ENCODE data around the gene BLMH.

Gene BLMH, protein sequence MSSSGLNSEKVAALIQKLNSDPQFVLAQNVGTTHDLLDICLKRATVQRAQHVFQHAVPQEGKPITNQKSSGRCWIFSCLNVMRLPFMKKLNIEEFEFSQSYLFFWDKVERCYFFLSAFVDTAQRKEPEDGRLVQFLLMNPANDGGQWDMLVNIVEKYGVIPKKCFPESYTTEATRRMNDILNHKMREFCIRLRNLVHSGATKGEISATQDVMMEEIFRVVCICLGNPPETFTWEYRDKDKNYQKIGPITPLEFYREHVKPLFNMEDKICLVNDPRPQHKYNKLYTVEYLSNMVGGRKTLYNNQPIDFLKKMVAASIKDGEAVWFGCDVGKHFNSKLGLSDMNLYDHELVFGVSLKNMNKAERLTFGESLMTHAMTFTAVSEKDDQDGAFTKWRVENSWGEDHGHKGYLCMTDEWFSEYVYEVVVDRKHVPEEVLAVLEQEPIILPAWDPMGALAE

DNA sequence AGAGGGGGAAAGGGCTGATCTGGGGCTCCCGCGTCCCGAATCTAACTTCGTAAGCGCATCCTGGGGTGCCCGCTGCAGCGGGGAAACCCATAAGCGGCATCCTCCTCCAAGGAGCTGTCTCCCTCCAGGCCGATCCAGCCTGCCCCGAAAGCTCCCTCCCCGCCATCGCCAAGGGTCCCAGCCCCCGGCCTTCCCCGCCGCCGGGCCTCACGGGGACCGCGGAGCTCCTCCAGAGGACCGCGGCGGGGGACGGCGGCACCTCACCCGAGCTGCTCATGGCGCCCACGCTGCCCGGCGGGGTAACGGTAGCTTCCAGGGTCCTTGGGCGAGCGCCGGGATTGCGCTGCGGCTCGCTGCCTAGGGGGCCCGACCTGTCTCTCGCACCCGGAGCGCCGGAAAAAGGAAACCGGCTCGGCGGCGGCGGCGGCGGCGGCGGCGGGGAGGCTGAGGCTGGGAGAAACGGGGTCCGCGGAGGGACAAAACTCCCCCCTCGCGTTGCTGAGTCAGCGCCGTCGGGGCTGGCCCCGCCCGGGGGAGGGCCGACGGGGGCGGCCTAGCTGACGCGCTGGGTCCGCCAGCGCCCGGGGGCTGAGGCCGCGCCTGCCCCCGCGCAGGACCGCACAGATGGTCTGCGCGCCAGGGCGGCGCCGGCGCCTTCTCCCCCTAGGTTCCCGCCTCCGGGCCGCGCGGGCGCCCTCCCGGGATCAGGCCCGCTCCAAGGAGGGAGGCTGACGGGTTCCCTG, at the start of gene BLMH:
BLMH (minus strand) TSS at position 402 of the 743 bp plus-strand sequence; CDS start at position 277, 125 bp downstream.
- DNase-seq (ENCODE audit: low read depth): peak; percentile 83

DNA sequence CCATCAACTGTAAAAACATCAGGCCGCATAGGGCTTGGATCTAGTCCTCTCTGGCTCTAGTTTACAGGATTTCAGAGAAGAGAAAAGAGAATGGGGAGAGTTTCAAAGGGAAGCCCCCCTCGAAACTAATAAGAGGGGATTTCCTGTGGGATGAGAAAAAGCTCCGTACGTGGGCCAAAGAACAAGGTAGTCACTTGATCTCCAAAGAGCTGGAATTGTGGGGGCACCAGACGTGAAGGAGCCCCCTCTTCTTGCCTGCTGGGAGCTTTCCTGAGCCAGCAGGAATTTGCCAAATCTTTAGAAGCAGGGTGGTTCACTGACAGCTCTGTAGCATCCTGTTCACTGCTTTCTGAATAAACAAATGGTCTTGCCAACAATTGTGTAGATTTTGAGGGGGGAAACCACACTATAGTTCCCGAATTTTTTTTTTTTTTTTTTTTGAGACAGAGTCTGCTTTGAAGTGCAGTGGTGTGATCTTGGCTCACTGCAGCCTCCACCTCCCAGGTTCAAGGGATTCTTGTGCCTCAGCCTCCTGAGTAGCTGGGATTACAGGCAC, 49.1 kb upstream of the BLMH start:
- no peak for DNase-seq (ENCODE audit: low read depth)

GRCh38 chr17:30339086-30339485, 47.3 kb upstream of the BLMH start:
- no peak for DNase-seq (ENCODE audit: low read depth)

DNA sequence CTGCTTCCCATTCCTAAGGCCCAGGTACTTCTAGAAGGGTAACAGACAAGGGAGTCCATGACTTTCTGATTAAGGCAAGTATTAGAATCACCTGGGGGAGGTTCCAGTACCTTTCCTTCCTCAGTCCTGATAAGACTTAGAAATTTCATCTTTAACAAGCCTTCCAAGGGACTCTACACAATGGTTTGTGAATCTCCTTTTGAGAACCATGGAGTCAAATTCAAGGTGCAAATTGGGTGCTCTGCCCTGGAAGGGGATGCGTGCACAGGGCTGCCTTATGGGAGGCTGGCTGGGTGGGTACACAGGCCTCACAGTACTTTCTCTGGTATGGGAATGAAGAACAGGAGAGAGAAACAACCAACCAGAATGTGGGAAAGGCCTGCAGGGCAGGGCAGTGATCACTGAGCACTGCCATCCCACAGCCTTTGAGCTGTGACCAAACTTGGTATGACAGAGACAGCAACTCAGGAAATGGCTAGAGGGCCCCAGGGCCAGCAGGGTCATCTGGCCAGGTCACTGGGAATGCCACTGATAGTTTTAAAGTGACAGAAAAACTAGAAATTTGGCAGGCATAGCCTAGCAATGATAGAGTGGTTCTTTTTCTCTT, 45.8 kb upstream of the BLMH start:
- no peak for DNase-seq (ENCODE audit: low read depth)

DNA sequence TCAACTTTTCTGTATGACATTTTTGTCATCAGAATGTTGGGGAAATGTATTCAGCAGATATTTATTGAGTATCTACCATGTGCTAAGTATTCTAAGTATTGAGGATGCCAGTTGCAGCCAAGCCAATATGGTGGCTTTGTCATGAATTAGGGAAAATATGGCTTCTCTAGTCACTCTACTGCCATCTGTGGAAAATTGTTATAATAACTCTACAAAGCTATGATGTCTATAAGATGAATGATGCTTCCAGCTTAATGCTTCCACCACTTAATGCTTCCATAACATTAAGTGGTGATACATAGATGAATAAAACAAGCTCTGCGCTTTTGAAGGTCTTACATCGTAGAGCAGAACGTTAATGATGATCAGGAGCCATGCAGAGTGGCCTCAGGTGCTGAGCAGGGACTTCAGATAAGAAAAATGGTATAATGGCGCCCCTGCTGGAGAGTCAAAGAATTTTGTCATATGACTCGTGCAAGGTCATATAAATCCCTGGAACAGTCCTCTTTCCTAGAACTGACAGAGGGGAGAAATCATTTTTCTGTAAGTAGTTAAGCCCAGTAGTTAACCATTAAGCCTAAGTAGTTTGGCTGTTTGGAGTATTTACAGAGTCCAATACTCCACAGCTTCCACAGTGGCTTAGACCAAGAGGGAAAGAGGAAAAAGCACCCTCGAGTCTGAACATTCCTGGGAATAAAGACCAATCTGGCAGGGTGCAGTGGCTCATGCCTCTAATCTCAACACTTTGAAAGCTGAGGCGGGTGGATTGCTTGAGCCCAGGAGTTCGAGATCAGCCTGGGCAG, 44.8 kb upstream of the BLMH start:
- peak; percentile 22 for DNase-seq (ENCODE audit: low read depth)

DNA sequence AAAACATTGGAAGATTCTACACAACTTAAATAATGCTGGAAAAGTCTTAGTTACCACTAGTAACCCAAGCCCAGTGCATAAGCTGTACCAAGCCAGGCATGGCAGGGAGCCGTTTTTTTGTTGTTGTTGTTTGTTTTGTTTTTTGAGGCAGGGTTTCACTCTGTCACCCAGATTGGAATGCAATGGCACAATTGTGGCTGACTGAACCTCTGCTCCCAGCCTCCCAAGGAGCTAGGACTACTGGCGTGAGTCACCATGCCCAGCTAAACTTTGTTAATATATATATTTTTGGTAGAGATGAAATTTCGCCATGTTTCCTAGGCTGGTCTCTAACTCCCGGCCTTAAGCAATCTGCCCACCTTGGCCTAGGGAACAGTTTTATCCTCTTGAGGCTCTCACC, 42.7 kb upstream of the BLMH start:
- peak; percentile 24 for DNase-seq (ENCODE audit: low read depth)

GRCh38 chr17:30333503-30334360, 42.0 kb upstream of the BLMH start, which contains the start of gene TMIGD1:
TMIGD1 (minus strand) TSS chr17:30334057; CDS start chr17:30332133, 1,924 bp downstream.
- no peak for DNase-seq (ENCODE audit: low read depth)

GRCh38 chr17:30332057-30332542, 40.4 kb upstream of the BLMH start:
- peak; percentile 41 for DNase-seq (ENCODE audit: low read depth)

DNA sequence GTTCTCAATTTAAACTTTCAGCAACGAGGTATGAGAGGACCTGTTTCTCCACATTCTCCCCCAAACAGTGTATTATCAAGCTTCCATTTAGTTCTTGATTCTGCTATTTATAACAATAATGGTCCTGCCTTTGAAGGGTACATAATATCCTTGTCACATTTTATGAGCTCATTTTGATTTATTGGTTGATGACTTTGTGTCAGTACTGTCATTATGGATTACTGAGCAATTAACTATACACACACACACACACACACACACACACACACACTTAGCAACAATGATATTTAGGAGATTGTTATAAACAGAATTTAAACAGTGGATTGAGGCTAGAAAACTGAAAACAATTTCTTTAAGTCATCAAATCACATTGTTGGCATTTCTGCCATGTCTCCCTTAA, 35.1 kb upstream of the BLMH start:
- no peak for DNase-seq (ENCODE audit: low read depth)

- no peak for DNase-seq (ENCODE audit: low read depth)
Measured at GRCh38 chr17:30324723-30325122, 33.0 kb upstream of the BLMH start.

- peak; percentile 10 for DNase-seq (ENCODE audit: low read depth)
Measured at GRCh38 chr17:30323895-30324319, 32.2 kb upstream of the BLMH start.

DNA sequence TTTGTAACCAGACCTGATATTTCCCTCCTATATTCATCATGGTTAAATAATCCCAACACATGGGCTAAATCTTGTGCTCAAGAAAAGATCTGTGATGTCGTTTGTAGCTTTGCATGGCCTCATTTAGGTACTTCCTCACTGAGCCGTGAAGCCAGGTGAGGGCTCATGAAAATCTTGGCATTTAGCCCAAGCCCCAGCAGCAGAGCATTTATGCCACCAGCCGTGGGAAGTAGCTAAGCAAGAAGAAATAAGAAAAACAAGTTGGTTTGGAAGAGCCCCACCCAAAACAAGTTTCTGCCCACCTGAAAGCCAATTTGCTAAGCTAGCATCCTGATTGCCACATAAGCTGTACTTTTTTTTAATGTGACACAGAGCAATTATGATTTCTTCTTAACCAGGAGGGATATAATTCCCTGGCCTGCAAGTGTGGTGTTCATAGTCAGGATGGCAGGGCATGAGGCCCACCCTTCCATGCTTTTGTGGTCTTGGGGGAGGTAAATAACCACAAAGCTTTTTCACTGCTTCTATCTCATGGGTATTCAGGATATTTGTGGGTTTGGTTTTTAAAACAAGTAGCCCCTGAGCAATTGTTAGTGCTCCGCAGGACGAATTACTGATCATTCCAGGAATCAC, 31.6 kb upstream of the BLMH start:
- no peak for DNase-seq (ENCODE audit: low read depth)

GRCh38 chr17:30321314-30321713, 29.6 kb upstream of the BLMH start:
- DNase-seq (ENCODE audit: low read depth): no peak

DNA sequence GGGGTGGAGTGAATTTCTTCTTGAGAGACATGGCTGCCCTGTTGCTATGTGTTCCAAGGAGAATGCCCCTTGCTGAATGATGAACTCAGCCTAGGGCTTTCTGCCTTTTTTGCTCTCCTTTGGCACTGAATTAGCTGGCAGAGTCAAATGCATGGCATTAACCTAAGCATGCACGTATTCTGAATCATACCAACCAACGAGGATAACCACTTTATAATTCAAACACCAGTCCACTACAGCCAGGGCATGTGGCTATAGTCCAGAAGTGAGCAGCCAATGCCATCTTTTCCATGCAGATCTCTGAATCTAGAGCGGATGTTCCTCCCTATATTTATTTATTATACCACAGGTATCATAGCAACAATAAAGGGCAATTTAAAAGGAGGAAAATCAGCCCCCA, 26.4 kb upstream of the BLMH start:
- peak; percentile 21 for DNase-seq (ENCODE audit: low read depth)

DNA sequence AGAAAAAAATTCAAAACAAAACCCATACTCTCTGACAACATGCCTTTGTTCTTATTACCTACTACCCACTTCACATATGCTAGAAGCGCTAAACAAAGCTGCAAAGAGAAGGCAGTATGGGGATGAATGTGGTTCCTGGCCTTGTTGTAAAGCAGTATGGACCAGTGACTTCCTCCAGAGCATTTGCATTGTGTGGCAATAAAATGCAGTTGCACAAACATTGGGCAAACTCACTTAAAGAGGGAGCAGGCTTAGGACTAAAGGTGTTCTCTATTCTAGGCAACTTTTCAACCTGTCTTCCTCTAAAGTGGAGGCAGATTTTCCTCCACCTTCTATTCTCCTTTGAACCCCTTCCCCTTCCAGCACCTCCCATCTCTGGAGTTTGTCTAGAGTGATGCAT, 25.0 kb upstream of the BLMH start:
- no peak for DNase-seq (ENCODE audit: low read depth)

DNA sequence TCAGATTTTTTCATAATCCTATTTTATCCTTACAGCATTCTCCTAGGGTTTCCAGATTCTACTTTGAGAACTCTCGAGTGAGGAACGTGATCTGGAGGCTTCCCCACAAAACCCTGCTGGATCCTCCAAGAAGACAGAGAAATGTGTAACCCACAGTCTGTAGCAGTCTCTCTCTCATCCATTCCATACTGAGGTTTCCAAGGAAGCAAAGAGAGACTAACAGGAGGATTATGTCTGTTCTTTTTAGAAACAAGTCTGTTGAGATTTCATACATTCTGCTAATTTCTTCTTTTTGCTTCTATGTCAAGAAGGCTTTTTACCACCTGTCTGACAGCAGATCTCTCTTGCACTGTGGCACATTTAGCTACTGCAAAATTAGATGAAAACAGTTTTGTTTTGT, 23.4 kb upstream of the BLMH start:
- no peak for DNase-seq (ENCODE audit: low read depth)

GRCh38 chr17:30314474-30314873, 22.7 kb upstream of the BLMH start:
- DNase-seq (ENCODE audit: low read depth): no peak

- DNase-seq (ENCODE audit: low read depth): no peak
Measured at GRCh38 chr17:30312226-30312625, 20.5 kb upstream of the BLMH start.

DNA sequence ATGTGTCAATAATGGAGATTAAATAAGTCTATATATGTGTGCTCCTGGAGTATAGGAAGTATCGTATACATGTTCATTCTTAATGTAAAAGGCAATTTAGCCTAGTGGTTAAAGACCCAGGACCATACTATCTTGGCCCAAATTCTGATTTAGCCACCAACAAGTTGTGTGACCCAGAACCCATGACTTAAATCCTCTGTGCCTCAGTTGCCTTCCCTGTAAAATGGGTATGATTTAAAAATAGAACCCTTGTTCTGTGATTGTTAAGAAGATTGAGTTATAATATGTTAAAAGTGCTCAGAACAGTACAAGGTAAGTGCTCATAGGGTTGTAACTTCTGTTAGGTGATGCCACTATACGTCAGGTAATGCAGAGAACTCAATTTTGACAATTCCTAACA, 18.8 kb upstream of the BLMH start:
- no peak for DNase-seq (ENCODE audit: low read depth)

GRCh38 chr17:30309591-30309990, 17.8 kb upstream of the BLMH start:
- no peak for DNase-seq (ENCODE audit: low read depth)
